Esophagus muscularis mucosa (tissue), 2 donors: Measurements from ENCODE around the gene PRKN.

ENCODE experiments used
- POLR2A ChIP-seq: fragments of 450-650 bp; IDR thresholded peaks from one replicate; pipeline ENCODE4 v1.6.1; 2017; ENCODE audit warnings: antibody characterized with exemption, moderate library complexity, mild to moderate bottlenecking, low read depth
- POLR2AphosphoS5 ChIP-seq, 2 donors: sonication (generic); formaldehyde crosslinking; IDR thresholded peaks; one replicate each; pipeline ENCODE4 v1.6.1; 2017; ENCODE audit warnings: antibody characterized with exemption in 2 of 2

GRCh38 chr6:161432546-161432945 is 1295.0 kb downstream of the PRKN start:
- TF ChIP-seq POLR2A (no peak), POLR2AphosphoS5 (IDR thresholded peaks at IDR 0.05) (no peak)
